HepG2 (cell line): ENCODE data around the gene DLG2. TPM values are rescaled to one million over a fixed set of nuclear protein-coding genes. Genes with fewer than 3 reads are reported as not detected.

Source experiments
- ATAC-seq: fragments of 200-7000 bp; cut with Tn5 transposase; 3 replicates; pipeline ENCODE4 v1.9.1; 2020; ENCODE audit warnings: mild to moderate bottlenecking, moderate library complexity
- BruUV-seq: library from RNA; stranded (reverse); fragments of 400-500 nt; replicated peaks from 2 replicates; lab custom pipeline; 2021; lab: Mats Ljungman, UMichigan
- CTCF ChIA-PET: fragments of 300-600 bp; formaldehyde crosslinking; extraction: SDS; loops from one replicate; lab custom pipeline; 2021; ENCODE audit warnings: low total read pairs, inconsistent platforms, low intra/inter-chr PET ratio; lab: Yijun Ruan, JAX
- POLR2A ChIA-PET: fragments of 350-600 bp; sonication (Branson Sonifier 250); formaldehyde crosslinking; loops from one replicate; lab custom pipeline; 2020; ENCODE audit warnings: antibody characterized with exemption, inconsistent platforms; lab: Yijun Ruan, JAX
- DNase-seq: peaks from one replicate; pipeline ENCODE4 v3.0.0-alpha.2; 2015; ENCODE audit warnings: low spot score
- FAIRE-seq: peaks from 3 replicates; lab custom pipeline; 2011; peaks lifted over from hg19 to GRCh38; lab: Jason Lieb, UNC
- H2AFZ ChIP-seq: one replicate; pipeline ENCODE4 v1.6.1; 2011; ENCODE audit warnings: low read length, inconsistent platforms
- H3K27ac ChIP-seq: fragments of 300-600 bp; 3 replicates; pipeline ENCODE4 v1.8.0; 2011; ENCODE audit warnings: mixed run types, mild to moderate bottlenecking, mixed read lengths, low read length, inconsistent platforms; ENCODE audit not compliant: insufficient read depth; ENCODE audit errors: extremely low read length
- H3K27me3 ChIP-seq, 2 experiments: fragments of 200-600 bp in 1 of 2; 2 replicates in 1 of 2; 3 replicates in 1 of 2; pipeline versions ENCODE4 v1.6.0 to v1.8.0; 2011; ENCODE audit warnings: low read length in 2 of 2, mild to moderate bottlenecking in 2 of 2, moderate library complexity in 2 of 2, inconsistent platforms in 1 of 2; ENCODE audit not compliant: insufficient read depth in 2 of 2, control insufficient read depth in 1 of 2
- H3K36me3 ChIP-seq, 2 experiments: fragments of 200-600 bp in 1 of 2; replicated peaks in 1 of 2; 2 replicates in 1 of 2; 3 replicates in 1 of 2; pipeline versions ENCODE4 v1.5.1 to v1.8.0; 2011; ENCODE audit warnings: low read length in 2 of 2, inconsistent platforms in 1 of 2; ENCODE audit not compliant: insufficient read depth in 2 of 2, control insufficient read depth in 1 of 2
- H3K4me1 ChIP-seq: 2 replicates; pipeline ENCODE4 v1.5.1; 2012; ENCODE audit warnings: low read length, inconsistent platforms; ENCODE audit not compliant: insufficient read depth
- H3K4me2 ChIP-seq: 2 replicates; pipeline ENCODE4 v1.6.0; 2011; ENCODE audit warnings: low read depth, low read length, inconsistent platforms
- H3K4me3 ChIP-seq, 3 experiments: fragments of 200-600 bp in 1 of 3; sonication (generic), shearing (Covaris generic) in 1 of 3; replicated peaks in 1 of 3; 2 replicates each; pipeline ENCODE4 v1.5.1; 2011 to 2016; ENCODE audit warnings: low read length in 3 of 3, inconsistent platforms in 2 of 3, low read depth in 2 of 3, mild to moderate bottlenecking in 2 of 3, control low read depth in 1 of 3, mixed read lengths in 1 of 3; ENCODE audit not compliant: insufficient read depth in 1 of 3
- H3K79me2 ChIP-seq: one replicate; pipeline ENCODE4 v1.6.1; 2011; ENCODE audit warnings: low read length, inconsistent platforms; ENCODE audit not compliant: insufficient read depth
- H3K9ac ChIP-seq: 2 replicates; pipeline ENCODE4 v1.6.0; 2011; ENCODE audit warnings: mild to moderate bottlenecking, low read depth, low read length, inconsistent platforms; ENCODE audit not compliant: insufficient read depth
- H3K9me3 ChIP-seq: 2 replicates; pipeline ENCODE4 v1.5.1; 2012; ENCODE audit warnings: mild to moderate bottlenecking, low read length
- H4K20me1 ChIP-seq: 2 replicates; pipeline ENCODE4 v1.6.0; 2011; ENCODE audit warnings: inconsistent platforms, mild to moderate bottlenecking, low read length, moderate library complexity; ENCODE audit not compliant: insufficient read depth
- ARID2 ChIP-seq: sonication (generic); formaldehyde crosslinking; IDR thresholded peaks from 2 replicates; pipeline ENCODE4 v1.8.1; 2022; ENCODE audit warnings: mild to moderate bottlenecking, missing genetic modification reagents, borderline replicate concordance
- ETV6 ChIP-seq: sonication (generic); formaldehyde crosslinking; conservative IDR thresholded peaks from 2 replicates; pipeline ENCODE4 v1.4.0; 2020; ENCODE audit warnings: missing genetic modification reagents
- HMGA1 ChIP-seq: sonication (generic); formaldehyde crosslinking; conservative IDR thresholded peaks from 2 replicates; pipeline ENCODE4 v1.4.0; 2020; ENCODE audit warnings: missing genetic modification reagents
- HNF4G ChIP-seq, 2 experiments: sonication (generic) in 1 of 2; formaldehyde crosslinking in 1 of 2; IDR thresholded peaks; 2 replicates each; pipeline versions ENCODE4 v1.4.0 to v1.6.1; 2011 to 2020; ENCODE audit warnings: borderline replicate concordance in 2 of 2, low read depth in 2 of 2, mild to moderate bottlenecking in 2 of 2, low read length in 1 of 2, missing genetic modification reagents in 1 of 2, moderate library complexity in 1 of 2
- PAXIP1 ChIP-seq: sonication (generic); formaldehyde crosslinking; conservative IDR thresholded peaks from 2 replicates; pipeline ENCODE4 v1.4.0; 2020; ENCODE audit warnings: mild to moderate bottlenecking, missing genetic modification reagents, moderate library complexity
- SNAPC2 ChIP-seq: sonication (generic); formaldehyde crosslinking; IDR thresholded peaks from 2 replicates; pipeline ENCODE4 v1.8.1; 2022; ENCODE audit warnings: mild to moderate bottlenecking, missing genetic modification reagents
- ZMYM2 ChIP-seq: sonication (generic); formaldehyde crosslinking; IDR thresholded peaks from 2 replicates; pipeline ENCODE4 v1.8.0; 2022; ENCODE audit warnings: mild to moderate bottlenecking, missing genetic modification reagents
- ZNF607 ChIP-seq: sonication (generic); formaldehyde crosslinking; IDR thresholded peaks from 2 replicates; pipeline ENCODE4 v1.5.1; 2020; ENCODE audit warnings: missing genetic modification reagents, mild to moderate bottlenecking, borderline replicate concordance
- ZNF616 ChIP-seq: sonication (generic); formaldehyde crosslinking; IDR thresholded peaks from 2 replicates; pipeline ENCODE4 v1.5.0; 2020; ENCODE audit warnings: low read depth, mild to moderate bottlenecking, missing genetic modification reagents
- in situ Hi-C: cut with HindIII; loops from 2 replicates; pipeline ENCODE4 v1.10.0; 2017; ENCODE audit warnings: low pct_unique_long_range_greater_than_20kb; ENCODE audit not compliant: extremely low pct_ligation_motif_present
- intact Hi-C: fragments of 100-400 bp; cut with micrococcal nuclease; formaldehyde crosslinking; loops from one replicate; pipeline ENCODE4 v1.10.0; 2022; ENCODE audit not compliant: unreplicated experiment
- polyA plus RNA-seq, 8 experiments: library from polyadenylated mRNA; depleted of rRNA in 3 of 8; stranded (reverse) in 7 of 8; unstranded in 1 of 8; fragments of >200 nt; fragmentation: Illumina TruSeq in 4 of 8; extraction: Trizol in 4 of 8; gene quantifications; 2 replicates each; pipeline versions ENCODE4 v1.2.1 to v1.2.3, GENCODE V29; 2011 to 2016; ENCODE audit warnings: low read depth in 4 of 8, missing spikeins in 1 of 8, mixed read lengths in 1 of 8; ENCODE audit not compliant: insufficient read depth in 1 of 8
- total RNA-seq, 5 experiments: library from RNA; depleted of rRNA; stranded (reverse); fragments of >200 nt; fragmentation: Illumina TruSeq; extraction: Trizol; gene quantifications; 2 replicates each; pipeline ENCODE4 v1.2.3, GENCODE V29; 2016; ENCODE audit warnings: low read depth in 1 of 5
- TF ChIP-seq, protein P1 (sequence below): sonication (generic); formaldehyde crosslinking; IDR thresholded peaks from 2 replicates; pipeline ENCODE4 v1.4.0; 2020; ENCODE audit warnings: missing genetic modification reagents, mild to moderate bottlenecking, borderline replicate concordance
- TF ChIP-seq, protein P2 (sequence below): sonication (generic); formaldehyde crosslinking; IDR thresholded peaks from 2 replicates; pipeline ENCODE4 v1.5.0; 2020; ENCODE audit warnings: missing genetic modification reagents, mild to moderate bottlenecking, borderline replicate concordance

Gene DLG2
- total and polyA plus RNA-seq, 2 of the 13 experiments (the other 11 are each of a cell fraction or from before 2014, with no cell fraction given): 0.46 to 1.0 TPM

DNA sequence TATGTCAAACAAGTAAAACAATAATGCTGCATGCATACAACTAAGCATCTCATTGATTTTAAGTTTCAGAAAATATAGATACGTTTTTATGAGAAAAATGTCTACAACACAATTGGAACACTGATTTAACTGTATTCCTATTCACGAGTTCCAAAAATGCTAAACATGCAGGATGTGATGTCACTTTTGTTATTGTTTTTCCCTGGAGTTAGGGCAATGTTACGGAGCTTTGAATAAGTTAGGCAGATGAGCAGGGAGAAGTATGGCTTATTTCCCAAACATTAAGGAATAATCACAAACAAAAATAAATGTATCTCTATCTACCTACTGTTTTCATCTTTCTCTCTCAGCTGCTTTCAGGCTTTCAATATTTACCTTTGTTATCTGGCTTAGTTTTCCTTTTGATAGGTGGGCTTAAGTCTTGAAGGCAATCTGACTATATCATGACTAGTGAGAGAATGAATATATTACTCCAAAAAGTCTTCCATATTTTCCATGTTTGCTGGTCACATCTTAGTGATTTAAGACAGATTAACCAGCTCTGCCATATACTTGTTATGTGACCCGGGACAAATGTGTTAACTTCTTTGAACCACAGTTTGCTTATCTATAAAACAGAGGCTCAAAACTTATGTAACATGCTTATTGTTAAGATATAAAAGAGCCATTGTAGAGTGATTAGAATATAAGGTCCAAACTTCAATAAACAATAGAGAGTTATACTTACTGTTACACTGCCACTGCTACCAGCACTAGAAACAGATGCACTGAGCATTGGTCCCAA, 1486.6 kb downstream of the DLG2 start (continued):
- no peak for TF ChIP-seq PAXIP1
- no peak for TF ChIP-seq ZNF607
- TF ChIP-seq, protein P1, sequence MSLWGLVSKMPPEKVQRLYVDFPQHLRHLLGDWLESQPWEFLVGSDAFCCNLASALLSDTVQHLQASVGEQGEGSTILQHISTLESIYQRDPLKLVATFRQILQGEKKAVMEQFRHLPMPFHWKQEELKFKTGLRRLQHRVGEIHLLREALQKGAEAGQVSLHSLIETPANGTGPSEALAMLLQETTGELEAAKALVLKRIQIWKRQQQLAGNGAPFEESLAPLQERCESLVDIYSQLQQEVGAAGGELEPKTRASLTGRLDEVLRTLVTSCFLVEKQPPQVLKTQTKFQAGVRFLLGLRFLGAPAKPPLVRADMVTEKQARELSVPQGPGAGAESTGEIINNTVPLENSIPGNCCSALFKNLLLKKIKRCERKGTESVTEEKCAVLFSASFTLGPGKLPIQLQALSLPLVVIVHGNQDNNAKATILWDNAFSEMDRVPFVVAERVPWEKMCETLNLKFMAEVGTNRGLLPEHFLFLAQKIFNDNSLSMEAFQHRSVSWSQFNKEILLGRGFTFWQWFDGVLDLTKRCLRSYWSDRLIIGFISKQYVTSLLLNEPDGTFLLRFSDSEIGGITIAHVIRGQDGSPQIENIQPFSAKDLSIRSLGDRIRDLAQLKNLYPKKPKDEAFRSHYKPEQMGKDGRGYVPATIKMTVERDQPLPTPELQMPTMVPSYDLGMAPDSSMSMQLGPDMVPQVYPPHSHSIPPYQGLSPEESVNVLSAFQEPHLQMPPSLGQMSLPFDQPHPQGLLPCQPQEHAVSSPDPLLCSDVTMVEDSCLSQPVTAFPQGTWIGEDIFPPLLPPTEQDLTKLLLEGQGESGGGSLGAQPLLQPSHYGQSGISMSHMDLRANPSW (CRISPR knock-in tag): no peak
- no peak for TF ChIP-seq SNAPC2 (CRISPR knock-in tag)
- no peak for TF ChIP-seq ZNF616 (CRISPR knock-in tag)

GRCh38 chr11:84137960-84138359, 1489.2 kb downstream of the DLG2 start:
- intact Hi-C loops (no loop called here), in situ Hi-C loops (no loop called here)
- FAIRE-seq (no peak), DNase-seq (no peak), ATAC-seq (no peak)
- POLR2A ChIA-PET: no interaction called here
- Histone ChIP-seq H3K4me1 (no peaks in the 10 kb centered on the region), H3K27me3 (no peaks in the 10 kb centered on the region), H3K79me2 (no peaks in the 10 kb centered on the region), H3K4me3 (no peak overlapping the region), H3K4me2 (no peak overlapping the region), H2AFZ (no peak overlapping the region), H3K9ac (no peak overlapping the region), H4K20me1 (no peaks in the 10 kb centered on the region), H3K36me3 (no peaks in the 10 kb centered on the region), H3K9me3 (no peaks in the 10 kb centered on the region), H3K27ac (no peak overlapping the region)
- CTCF ChIA-PET: no interaction called here
- BruUV-seq: no TSS peak
- no peak for TF ChIP-seq ZMYM2 (CRISPR knock-in tag)
- TF ChIP-seq HNF4G (IDR thresholded peaks at IDR 0.05; ENCODE audit: borderline replicate concordance, low read depth, low read length): no peak
- TF ChIP-seq HNF4G (CRISPR knock-in tag; IDR thresholded peaks at IDR 0.05; ENCODE audit: borderline replicate concordance, low read depth): no peak
- no peak for TF ChIP-seq ETV6 (CRISPR knock-in tag)
- no peak for TF ChIP-seq HMGA1 (CRISPR knock-in tag)
- TF ChIP-seq ARID2 (CRISPR knock-in tag): no peak
- TF ChIP-seq, protein P2, sequence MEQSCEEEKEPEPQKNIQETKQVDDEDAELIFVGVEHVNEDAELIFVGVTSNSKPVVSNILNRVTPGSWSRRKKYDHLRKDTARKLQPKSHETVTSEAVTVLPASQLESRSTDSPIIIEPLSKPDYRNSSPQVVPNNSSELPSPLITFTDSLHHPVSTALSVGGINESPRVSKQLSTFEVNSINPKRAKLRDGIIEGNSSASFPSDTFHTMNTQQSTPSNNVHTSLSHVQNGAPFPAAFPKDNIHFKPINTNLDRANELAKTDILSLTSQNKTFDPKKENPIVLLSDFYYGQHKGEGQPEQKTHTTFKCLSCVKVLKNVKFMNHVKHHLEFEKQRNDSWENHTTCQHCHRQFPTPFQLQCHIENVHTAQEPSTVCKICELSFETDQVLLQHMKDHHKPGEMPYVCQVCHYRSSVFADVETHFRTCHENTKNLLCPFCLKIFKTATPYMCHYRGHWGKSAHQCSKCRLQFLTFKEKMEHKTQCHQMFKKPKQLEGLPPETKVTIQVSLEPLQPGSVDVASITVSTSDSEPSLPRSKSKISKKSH (CRISPR knock-in tag): no peak
